IMR-90 (cell line): ENCODE measurements around the gene VEGFA.

Experiments
- BHLHE40 ChIP-seq: fragments of 150-350 bp; IDR thresholded peaks from 2 replicates; pipeline ENCODE4 v1.6.1; 2016; ENCODE audit warnings: mild to moderate bottlenecking, low read depth, low read length
- CEBPB ChIP-seq: IDR thresholded peaks from 2 replicates; pipeline ENCODE4 v1.6.1; 2012; ENCODE audit warnings: low read depth, low read length, improper control_type of control experiment
- MAZ ChIP-seq: IDR thresholded peaks from 2 replicates; pipeline ENCODE4 v1.6.1; 2012; ENCODE audit warnings: low read depth, mild to moderate bottlenecking, low read length, improper control_type of control experiment, moderate library complexity, borderline replicate concordance
- MXI1 ChIP-seq: IDR thresholded peaks from 2 replicates; pipeline ENCODE4 v1.6.1; 2012; ENCODE audit warnings: low read depth, mild to moderate bottlenecking, low read length, moderate library complexity, borderline replicate concordance
- NFE2L2 ChIP-seq: fragments of 150-350 bp; IDR thresholded peaks from 2 replicates; pipeline ENCODE4 v1.6.1; 2016; ENCODE audit warnings: low read depth, mild to moderate bottlenecking, low read length
- POLR2A ChIP-seq: IDR thresholded peaks from 2 replicates; pipeline ENCODE4 v1.6.1; 2012; ENCODE audit warnings: mild to moderate bottlenecking, low read depth, low read length
- RAD21 ChIP-seq: IDR thresholded peaks from 2 replicates; pipeline ENCODE4 v1.6.1; 2012; ENCODE audit warnings: low read length, improper control_type of control experiment
- RCOR1 ChIP-seq: IDR thresholded peaks from 2 replicates; pipeline ENCODE4 v1.6.1; 2012; ENCODE audit warnings: mild to moderate bottlenecking, low read length, improper control_type of control experiment; ENCODE audit not compliant: insufficient replicate concordance
- RFX5 ChIP-seq: IDR thresholded peaks from 2 replicates; pipeline ENCODE4 v1.8.0; 2012; ENCODE audit warnings: low read depth, mild to moderate bottlenecking, low read length, moderate library complexity
- SMC3 ChIP-seq: fragments of 150-350 bp; IDR thresholded peaks from 2 replicates; pipeline ENCODE4 v1.6.1; 2016; ENCODE audit warnings: low read depth, mild to moderate bottlenecking, antibody characterized with exemption, low read length, moderate library complexity
- TF ChIP-seq, protein P1 (sequence below): conservative IDR thresholded peaks from 2 replicates; pipeline ENCODE4 v1.5.1; 2012; ENCODE audit warnings: mild to moderate bottlenecking, low read depth, low read length, improper control_type of control experiment
- TF ChIP-seq, protein P2 (sequence below): fragments of 150-350 bp; IDR thresholded peaks from 2 replicates; pipeline ENCODE4 v1.6.1; 2017; ENCODE audit warnings: mild to moderate bottlenecking, antibody characterized with exemption, low read length, low read depth
- TF ChIP-seq, protein P3 (sequence below): fragments of 150-350 bp; IDR thresholded peaks from 2 replicates; pipeline ENCODE4 v1.6.1; 2016; ENCODE audit warnings: low read depth, mild to moderate bottlenecking, low read length, moderate library complexity, borderline replicate concordance

DNA sequence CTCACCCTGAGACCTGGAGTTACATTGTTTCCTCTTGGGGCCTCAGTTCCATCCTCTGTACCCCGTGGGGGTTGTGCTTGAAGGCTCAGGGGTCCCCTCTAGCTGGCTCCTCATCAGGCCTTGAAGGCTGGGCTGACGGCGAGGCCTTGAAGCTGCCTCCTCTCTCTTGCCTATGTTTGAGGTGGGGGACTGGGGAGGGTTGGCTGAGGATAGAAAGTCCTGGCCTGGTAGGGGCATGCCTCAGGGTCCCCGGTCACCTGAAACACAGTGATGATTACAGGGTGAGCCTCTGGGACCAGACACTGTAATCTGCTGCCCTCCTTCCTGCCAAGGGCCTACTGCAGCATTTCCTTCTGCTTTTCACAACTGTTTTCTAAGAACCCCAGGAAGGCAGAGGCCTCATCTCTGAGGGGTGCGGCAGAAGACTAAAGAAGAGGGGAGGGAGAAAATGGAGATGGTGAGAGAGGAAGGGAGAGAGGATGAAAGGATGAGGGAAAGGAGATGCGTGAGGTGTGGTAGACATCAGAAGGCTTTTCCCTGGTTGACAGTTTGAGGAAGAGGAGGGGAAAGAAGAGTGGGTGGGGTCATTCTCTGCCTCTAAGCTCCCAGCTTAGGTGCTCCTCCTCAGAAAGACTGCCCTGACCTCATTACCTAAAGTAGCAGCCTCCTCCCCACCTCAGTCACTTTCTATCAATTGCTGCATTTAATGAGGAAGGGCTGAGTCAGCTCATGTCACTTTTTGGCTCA is 29.7 kb downstream of the VEGFA start:
- TF ChIP-seq POLR2A (no peak), CEBPB (no peak), RAD21 (no peak), RCOR1 (no peak), BHLHE40 (no peak), SMC3 (no peak), MXI1 (no peak), MAZ (no peak), RFX5 (no peak), NFE2L2 (no peak)
- TF ChIP-seq, protein P1, sequence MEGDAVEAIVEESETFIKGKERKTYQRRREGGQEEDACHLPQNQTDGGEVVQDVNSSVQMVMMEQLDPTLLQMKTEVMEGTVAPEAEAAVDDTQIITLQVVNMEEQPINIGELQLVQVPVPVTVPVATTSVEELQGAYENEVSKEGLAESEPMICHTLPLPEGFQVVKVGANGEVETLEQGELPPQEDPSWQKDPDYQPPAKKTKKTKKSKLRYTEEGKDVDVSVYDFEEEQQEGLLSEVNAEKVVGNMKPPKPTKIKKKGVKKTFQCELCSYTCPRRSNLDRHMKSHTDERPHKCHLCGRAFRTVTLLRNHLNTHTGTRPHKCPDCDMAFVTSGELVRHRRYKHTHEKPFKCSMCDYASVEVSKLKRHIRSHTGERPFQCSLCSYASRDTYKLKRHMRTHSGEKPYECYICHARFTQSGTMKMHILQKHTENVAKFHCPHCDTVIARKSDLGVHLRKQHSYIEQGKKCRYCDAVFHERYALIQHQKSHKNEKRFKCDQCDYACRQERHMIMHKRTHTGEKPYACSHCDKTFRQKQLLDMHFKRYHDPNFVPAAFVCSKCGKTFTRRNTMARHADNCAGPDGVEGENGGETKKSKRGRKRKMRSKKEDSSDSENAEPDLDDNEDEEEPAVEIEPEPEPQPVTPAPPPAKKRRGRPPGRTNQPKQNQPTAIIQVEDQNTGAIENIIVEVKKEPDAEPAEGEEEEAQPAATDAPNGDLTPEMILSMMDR, result no peak
- TF ChIP-seq, protein P2, sequence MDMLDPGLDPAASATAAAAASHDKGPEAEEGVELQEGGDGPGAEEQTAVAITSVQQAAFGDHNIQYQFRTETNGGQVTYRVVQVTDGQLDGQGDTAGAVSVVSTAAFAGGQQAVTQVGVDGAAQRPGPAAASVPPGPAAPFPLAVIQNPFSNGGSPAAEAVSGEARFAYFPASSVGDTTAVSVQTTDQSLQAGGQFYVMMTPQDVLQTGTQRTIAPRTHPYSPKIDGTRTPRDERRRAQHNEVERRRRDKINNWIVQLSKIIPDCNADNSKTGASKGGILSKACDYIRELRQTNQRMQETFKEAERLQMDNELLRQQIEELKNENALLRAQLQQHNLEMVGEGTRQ, result no peak
- TF ChIP-seq, protein P3, sequence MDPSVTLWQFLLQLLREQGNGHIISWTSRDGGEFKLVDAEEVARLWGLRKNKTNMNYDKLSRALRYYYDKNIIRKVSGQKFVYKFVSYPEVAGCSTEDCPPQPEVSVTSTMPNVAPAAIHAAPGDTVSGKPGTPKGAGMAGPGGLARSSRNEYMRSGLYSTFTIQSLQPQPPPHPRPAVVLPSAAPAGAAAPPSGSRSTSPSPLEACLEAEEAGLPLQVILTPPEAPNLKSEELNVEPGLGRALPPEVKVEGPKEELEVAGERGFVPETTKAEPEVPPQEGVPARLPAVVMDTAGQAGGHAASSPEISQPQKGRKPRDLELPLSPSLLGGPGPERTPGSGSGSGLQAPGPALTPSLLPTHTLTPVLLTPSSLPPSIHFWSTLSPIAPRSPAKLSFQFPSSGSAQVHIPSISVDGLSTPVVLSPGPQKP, result no peak
